Common myeloid progenitor, CD34-positive (primary cell): ENCODE results near the gene OTUD5.

Source experiments
- CTCF ChIA-PET: fragments of 350-600 bp; sonication (Branson Sonifier 250); formaldehyde crosslinking; loops from one replicate; lab custom pipeline; 2021; ENCODE audit warnings: antibody characterized with exemption; lab: Charles Lee
- POLR2A ChIA-PET: fragments of 350-600 bp; sonication (Branson Sonifier 250); formaldehyde crosslinking; loops from one replicate; lab custom pipeline; 2021; ENCODE audit warnings: antibody characterized with exemption; lab: Charles Lee
- DNase-seq, 3 donors: peaks; one replicate each; pipeline versions ENCODE4 v3.0.0 to v3.0.0-alpha.2; 2013
- H3K27ac ChIP-seq, 2 experiments: 1 replicate in 1 of 2; 2 replicates in 1 of 2; pipeline ENCODE4 v1.7.0; 2013; ENCODE audit warnings: inconsistent platforms in 2 of 2, low read length in 2 of 2, mild to moderate bottlenecking in 2 of 2, low read depth in 1 of 2, moderate library complexity in 1 of 2; ENCODE audit not compliant: severe bottlenecking in 2 of 2, insufficient read depth in 1 of 2, poor library complexity in 1 of 2
- H3K27me3 ChIP-seq, 5 experiments: replicated peaks in 2 of 5; 1 replicate in 3 of 5; 2 replicates in 2 of 5; pipeline versions ENCODE4 v1.6.1 to v1.7.0; 2013; ENCODE audit warnings: low read length in 4 of 5, mild to moderate bottlenecking in 2 of 5, moderate library complexity in 2 of 5, inconsistent platforms in 1 of 5; ENCODE audit not compliant: insufficient read depth in 5 of 5, control insufficient read depth in 4 of 5
- H3K36me3 ChIP-seq, 4 experiments: 1 replicate in 2 of 4; 2 replicates in 2 of 4; pipeline versions ENCODE4 v1.6.1 to v1.7.0; 2013; ENCODE audit warnings: low read length in 3 of 4, control low read depth in 1 of 4, mild to moderate bottlenecking in 1 of 4; ENCODE audit not compliant: control insufficient read depth in 4 of 4, insufficient read depth in 4 of 4
- H3K4me1 ChIP-seq, 4 experiments: 1 replicate in 3 of 4; 2 replicates in 1 of 4; pipeline versions ENCODE4 v1.6.1 to v1.7.1; 2013; ENCODE audit warnings: low read length in 3 of 4, mild to moderate bottlenecking in 3 of 4, control low read depth in 1 of 4, inconsistent platforms in 1 of 4, moderate library complexity in 1 of 4; ENCODE audit not compliant: control insufficient read depth in 4 of 4, insufficient read depth in 4 of 4; ENCODE audit errors: control extremely low read depth in 1 of 4
- H3K4me3 ChIP-seq, 7 experiments: 1 replicate in 4 of 7; 2 replicates in 3 of 7; pipeline versions ENCODE4 v1.5.1 to v1.7.0; 2013; ENCODE audit warnings: mild to moderate bottlenecking in 7 of 7, low read length in 6 of 7, moderate library complexity in 6 of 7, inconsistent platforms in 2 of 7, low read depth in 2 of 7, control low read depth in 1 of 7; ENCODE audit not compliant: insufficient read depth in 4 of 7, control insufficient read depth in 1 of 7; ENCODE audit errors: extremely low read depth in 1 of 7
- H3K9me3 ChIP-seq, 5 experiments: 1 replicate in 4 of 5; 2 replicates in 1 of 5; pipeline versions ENCODE4 v1.6.1 to v1.7.1; 2013; ENCODE audit warnings: low read length in 4 of 5, mild to moderate bottlenecking in 2 of 5, inconsistent platforms in 1 of 5, low read depth in 1 of 5, moderate library complexity in 1 of 5; ENCODE audit not compliant: control insufficient read depth in 4 of 5, insufficient read depth in 2 of 5; ENCODE audit errors: control extremely low read depth in 1 of 5
- WGBS: methylation state at CpG from one replicate; pipeline ENCODE4 v1.1.5; 2013; ENCODE audit not compliant: insufficient coverage; 5-methylcytosine and 5-hydroxymethylcytosine counted together

OTUD5 gene

DNA sequence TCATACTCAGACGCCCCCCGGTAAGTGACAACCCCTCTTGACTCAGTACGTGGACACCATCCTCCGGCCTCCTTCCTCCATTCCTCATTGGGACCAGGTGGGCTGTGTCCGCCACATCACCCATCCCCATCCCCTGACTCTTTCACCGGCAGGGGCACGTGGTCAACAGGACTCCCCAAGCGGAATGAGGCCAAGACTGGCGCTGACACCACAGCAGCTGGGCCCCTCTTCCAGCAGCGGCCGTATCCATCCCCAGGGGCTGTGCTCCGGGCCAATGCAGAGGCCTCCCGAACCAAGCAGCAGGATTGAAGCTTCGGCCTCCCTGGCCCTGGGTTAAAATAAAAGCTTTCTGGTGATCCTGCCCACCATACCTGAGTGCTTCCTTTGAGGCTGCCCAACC is 54.6 kb downstream of the OTUD5 start:
- H3K27me3 ChIP-seq: no peaks in the 10 kb centered on the region
- ChIA-PET POLR2A (interaction anchor here (1.1 kb wide), 1 partner anchor 14 kb away, joined by 3 read pairs; no protein-coding TSS in a partner anchor), CTCF (interaction anchor here (1.2 to 1.7 kb wide), 3 partner anchors 11 to 43 kb away, joined by 3 to 5 read pairs (median 3); no protein-coding TSS in a partner anchor)
- peaks cover 0 to 46% (median 21%) of the 10 kb centered on the region in 4 experiments for H3K36me3 ChIP-seq
- no peak overlapping the region for H3K4me3 ChIP-seq
- no peak overlapping the region for H3K27ac ChIP-seq
- no peak for DNase-seq
- peaks cover 0 to 12% (median 6%) of the 10 kb centered on the region in 4 experiments for H3K4me1 ChIP-seq
- no peaks in the 10 kb centered on the region for H3K9me3 ChIP-seq
- WGBS: 95% methylated on average over 10 of the region's 14 CpGs

DNA sequence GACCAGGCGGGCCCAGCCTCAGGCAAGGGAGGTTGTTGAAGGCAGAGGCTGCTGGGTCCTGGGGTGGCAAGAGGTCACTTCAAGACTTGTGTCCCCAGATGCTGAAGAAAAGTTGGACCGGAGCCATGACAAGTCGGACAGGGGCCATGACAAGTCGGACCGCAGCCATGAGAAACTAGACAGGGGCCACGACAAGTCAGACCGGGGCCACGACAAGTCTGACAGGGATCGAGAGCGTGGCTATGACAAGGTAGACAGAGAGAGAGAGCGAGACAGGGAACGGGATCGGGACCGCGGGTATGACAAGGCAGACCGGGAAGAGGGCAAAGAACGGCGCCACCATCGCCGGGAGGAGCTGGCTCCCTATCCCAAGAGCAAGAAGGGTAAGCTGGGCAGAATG is 55.3 kb downstream of the OTUD5 start:
- ChIA-PET POLR2A (no interaction called here), CTCF (no interaction called here)
- no peak for DNase-seq
- no peak overlapping the region for H3K4me3 ChIP-seq
- H3K27me3 ChIP-seq: no peaks in the 10 kb centered on the region
- H3K27ac ChIP-seq: no peak overlapping the region
- 97% methylated on average over 16 of the region's 20 CpGs for WGBS
- H3K9me3 ChIP-seq: peaks cover 0 to 4% (median 0%) of the 10 kb centered on the region in 5 experiments
- H3K36me3 ChIP-seq: peaks cover 0 to 46% (median 21%) of the 10 kb centered on the region in 4 experiments
- H3K4me1 ChIP-seq: peaks cover 0 to 12% (median 6%) of the 10 kb centered on the region in 4 experiments

DNA sequence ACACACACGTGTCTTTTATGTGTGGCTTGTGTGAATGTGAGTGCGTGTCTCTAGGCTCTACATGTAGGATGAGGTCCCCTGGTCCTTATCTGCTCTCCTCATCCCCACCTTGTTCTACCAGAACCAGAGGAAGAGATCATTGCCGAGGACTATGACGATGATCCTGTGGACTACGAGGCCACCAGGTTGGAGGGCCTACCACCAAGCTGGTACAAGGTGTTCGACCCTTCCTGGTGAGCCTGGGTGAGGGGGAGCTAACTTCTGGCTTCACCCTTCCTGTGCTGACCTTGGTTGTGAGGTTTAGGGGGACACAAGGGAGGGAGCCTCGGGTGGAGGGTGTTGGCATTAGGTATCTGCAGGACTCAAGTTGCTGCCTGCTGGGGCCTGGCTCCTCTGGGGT is 56.3 kb downstream of the OTUD5 start:
- H3K27ac ChIP-seq: no peak overlapping the region
- peaks cover 0 to 16% (median 12%) of the 10 kb centered on the region in 4 experiments for H3K4me1 ChIP-seq
- peaks cover 0 to 40% (median 19%) of the 10 kb centered on the region in 4 experiments for H3K36me3 ChIP-seq
- POLR2A ChIA-PET: no interaction called here
- H3K4me3 ChIP-seq: no peak overlapping the region
- CTCF ChIA-PET: interaction anchor here (1.2 kb wide), 1 partner anchor 15 kb away, joined by 3 read pairs; no protein-coding TSS in a partner anchor
- H3K27me3 ChIP-seq: no peaks in the 10 kb centered on the region
- 97% methylated on average over 4 of the region's 7 CpGs for WGBS
- no peak for DNase-seq
- peaks cover 0 to 4% (median 0%) of the 10 kb centered on the region in 5 experiments for H3K9me3 ChIP-seq

DNA sequence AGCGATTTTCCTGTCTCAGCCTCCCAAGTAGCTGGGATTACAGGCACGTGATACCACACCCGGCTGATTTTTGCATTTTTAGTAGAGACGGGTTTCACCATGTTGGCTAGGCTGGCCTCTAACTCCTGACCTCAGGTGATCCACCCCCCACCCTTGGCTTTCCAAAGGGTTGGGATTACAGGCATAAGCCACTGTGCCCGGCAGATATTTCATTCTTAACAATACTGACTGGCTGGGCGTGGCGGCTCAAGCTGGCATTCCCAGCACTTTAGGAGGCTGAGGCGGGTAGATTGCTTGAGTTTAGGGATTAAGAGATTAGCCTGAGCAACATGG is 58.4 kb downstream of the OTUD5 start:
- H3K4me1 ChIP-seq: peaks cover 0 to 16% (median 12%) of the 10 kb centered on the region in 4 experiments
- H3K4me3 ChIP-seq: no peak overlapping the region
- DNase-seq: no peak
- H3K9me3 ChIP-seq: peaks cover 0 to 4% (median 0%) of the 10 kb centered on the region in 5 experiments
- peaks cover 0 to 37% (median 21%) of the 10 kb centered on the region in 4 experiments for H3K36me3 ChIP-seq
- peak overlapping the region in 1 of 2 experiments; percentile 94 for H3K27ac ChIP-seq
- no peaks in the 10 kb centered on the region for H3K27me3 ChIP-seq
- CTCF ChIA-PET: interaction anchor here (0.7 kb wide), 1 partner anchor 10 kb away, joined by 3 read pairs; no protein-coding TSS in a partner anchor
- WGBS: 89% methylated on average over 8 of the region's 8 CpGs
- POLR2A ChIA-PET: no interaction called here

DNA sequence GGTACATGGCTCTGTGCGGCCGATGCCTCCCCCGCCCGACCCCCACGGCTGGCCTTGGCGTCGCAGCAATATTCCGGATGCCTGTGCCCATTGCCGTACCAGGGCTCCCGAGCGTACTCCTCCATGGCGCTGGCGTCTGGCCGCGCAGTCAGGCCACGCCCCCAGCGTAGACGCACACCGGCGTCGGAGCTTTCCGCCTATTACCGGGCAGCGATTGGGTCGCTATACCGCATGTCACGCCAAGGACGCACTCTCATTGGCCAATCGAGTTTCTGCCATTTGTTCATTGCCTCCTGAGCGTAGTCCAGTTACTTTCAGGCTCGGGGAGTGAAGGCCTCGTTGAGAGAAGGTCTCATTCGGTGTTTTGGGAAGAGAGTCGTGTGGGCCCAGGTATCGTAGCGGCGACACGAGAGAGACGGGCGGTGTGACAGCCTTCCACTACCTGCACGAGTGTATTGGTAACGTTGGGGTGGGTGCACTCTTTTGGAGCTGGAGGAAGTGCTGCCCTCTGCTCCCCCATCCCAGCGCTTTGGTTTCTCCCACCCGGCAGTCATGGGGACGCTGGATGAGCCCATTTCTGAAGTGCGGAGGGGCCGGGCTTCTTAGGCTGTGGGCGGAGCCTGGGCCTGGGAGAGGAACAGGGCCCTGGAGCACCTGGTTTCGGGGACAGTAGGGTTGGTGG is 59.6 kb downstream of the OTUD5 start, which contains the start of the genes PQBP1 and TIMM17B:
TSS of gene PQBP1 (plus strand) at position 306 of the 682 bp plus-strand sequence. CDS start 580 bp downstream, outside the sequence.
TSS of gene TIMM17B (minus strand) at position 144 of the 682 bp plus-strand sequence. CDS start at position 125, 19 bp downstream.
- POLR2A ChIA-PET: interaction anchor here (0.7 to 2.5 kb wide), 7 partner anchors 8 to 269 kb away, joined by 3 to 12 read pairs (median 3); partner anchors contain the start of genes OTUD5 and SLC35A2
- 39% methylated on average over 49 of the region's 49 CpGs for WGBS

DNA sequence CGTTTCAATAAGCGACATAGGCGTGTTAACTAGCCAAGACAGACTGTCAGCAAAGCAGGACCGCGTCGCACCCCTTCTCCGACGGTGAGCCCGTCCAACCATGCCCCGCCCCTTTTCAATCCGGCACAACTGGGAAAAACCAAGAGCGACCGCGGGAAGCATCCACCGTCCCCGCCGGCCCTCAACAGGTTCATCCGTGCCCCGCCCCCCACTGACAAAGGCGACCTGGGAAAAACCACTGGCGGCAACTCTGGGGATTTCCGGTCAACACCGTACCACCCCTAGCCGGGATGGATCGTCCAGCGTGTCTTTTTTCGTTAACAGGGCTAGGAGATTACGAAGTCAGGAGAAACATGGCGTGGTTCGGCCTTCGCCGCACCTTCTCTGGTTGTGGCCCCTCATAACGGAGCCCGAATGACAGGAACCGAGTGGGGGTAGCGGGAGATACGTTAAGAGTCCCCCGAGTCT is 60.2 kb downstream of the OTUD5 start:
- peak; percentile 73 to 86 (median 84) for DNase-seq
- 43% methylated on average over 36 of the region's 38 CpGs for WGBS
- Histone ChIP-seq H3K4me3 (peak overlapping the region; percentile 59 to 83 (median 77)), H3K27me3 (no peaks in the 10 kb centered on the region), H3K9me3 (peaks cover 0 to 4% (median 0%) of the 10 kb centered on the region in 5 experiments), H3K36me3 (peaks cover 0 to 38% (median 19%) of the 10 kb centered on the region in 4 experiments), H3K4me1 (peaks cover 0 to 17% (median 12%) of the 10 kb centered on the region in 4 experiments), H3K27ac (peak overlapping the region; percentile 88 to 94)
- ChIA-PET POLR2A (interaction anchor here (0.6 to 2.5 kb wide), 8 partner anchors 9 to 269 kb away, joined by 3 to 12 read pairs (median 4); partner anchors contain the start of genes OTUD5 and SLC35A2), CTCF (interaction anchor here (0.6 to 1.7 kb wide), 4 partner anchors 11 to 49 kb away, joined by 3 to 5 read pairs (median 3); no protein-coding TSS in a partner anchor)

More for the DNA sequence above, 59.6 kb downstream of the OTUD5 start, which contains the start of the genes PQBP1 and TIMM17B:
- CTCF ChIA-PET: interaction anchor here (1.7 kb wide), 1 partner anchor 42 kb away, joined by 3 read pairs; no protein-coding TSS in a partner anchor
- H3K27me3 ChIP-seq: no peaks in the 10 kb centered on the region
- H3K9me3 ChIP-seq: peaks cover 0 to 4% (median 0%) of the 10 kb centered on the region in 5 experiments
- H3K4me3 ChIP-seq: peak within 1 kb of the TSS; percentile 59 to 83 (median 77)
- H3K36me3 ChIP-seq: peaks cover 0 to 43% (median 23%) of the 10 kb centered on the region in 4 experiments
- peak within 1 kb of the TSS; percentile 88 to 94 for H3K27ac ChIP-seq
- peak; percentile 95 to 97 (median 96) for DNase-seq
- H3K4me1 ChIP-seq: peaks cover 0 to 16% (median 12%) of the 10 kb centered on the region in 4 experiments
